Activated T-cell treated with anti-CD3 and anti-CD28 coated beads, Interleukin-2, amount 50 U/mL, for 1 hour (primary cell): ENCODE results near the gene RCOR1.

Experiments
- DNase-seq: peaks from one replicate; pipeline ENCODE4 v3.0.0-alpha.2; 2020

Gene RCOR1

GRCh38 chr14:102684298-102684663, 91.8 kb downstream of the RCOR1 start:
- DNase-seq = no peak

GRCh38 chr14:102686196-102686801, 93.8 kb downstream of the RCOR1 start:
- DNase-seq = no peak

GRCh38 chr14:102688290-102688689, 95.8 kb downstream of the RCOR1 start:
- no peak for DNase-seq

GRCh38 chr14:102690509-102691286, 98.2 kb downstream of the RCOR1 start:
- no peak for DNase-seq

- DNase-seq = no peak
Measured at GRCh38 chr14:102691763-102692162, 99.3 kb downstream of the RCOR1 start.

- no peak for DNase-seq
Measured at GRCh38 chr14:102692334-102692733, 99.9 kb downstream of the RCOR1 start.

- no peak for DNase-seq
Measured at GRCh38 chr14:102693006-102693755, 100.7 kb downstream of the RCOR1 start.

- DNase-seq = peak; percentile 34
Measured at GRCh38 chr14:102694530-102695166, 102.2 kb downstream of the RCOR1 start.

GRCh38 chr14:102695167-102695555, 102.7 kb downstream of the RCOR1 start:
- no peak for DNase-seq

- no peak for DNase-seq
Measured at GRCh38 chr14:102696332-102696731, 103.9 kb downstream of the RCOR1 start.

GRCh38 chr14:102696856-102697495, 104.5 kb downstream of the RCOR1 start:
- no peak for DNase-seq

- DNase-seq = no peak
Measured at GRCh38 chr14:102697501-102697900, 105.1 kb downstream of the RCOR1 start.

- no peak for DNase-seq
Measured at GRCh38 chr14:102699416-102700110, 107.1 kb downstream of the RCOR1 start.

GRCh38 chr14:102708494-102708893, 116.0 kb downstream of the RCOR1 start:
- DNase-seq = no peak

- DNase-seq = no peak
Measured at GRCh38 chr14:102711207-102711606, 118.8 kb downstream of the RCOR1 start.

GRCh38 chr14:102711946-102712345, 119.5 kb downstream of the RCOR1 start:
- no peak for DNase-seq

GRCh38 chr14:102717276-102717675, 124.8 kb downstream of the RCOR1 start:
- no peak for DNase-seq

- DNase-seq = no peak
Measured at GRCh38 chr14:102722646-102723045, 130.2 kb downstream of the RCOR1 start.

GRCh38 chr14:102723650-102724049, 131.2 kb downstream of the RCOR1 start:
- no peak for DNase-seq

GRCh38 chr14:102726191-102726949, 133.9 kb downstream of the RCOR1 start:
- no peak for DNase-seq

- DNase-seq = no peak
Measured at GRCh38 chr14:102727336-102728095, 135.1 kb downstream of the RCOR1 start.
